ENCODE results near the gene CETN2.
"Not testable (repeated sequence)": the region's sequence is repeated elsewhere in the genome, so short reads cannot be mapped to it uniquely, and the experiment has no call there.

CETN2 gene

GRCh38 chrX:152850465-152850864 lies 19.9 kb upstream of the CETN2 start:
- no peaks in the 10 kb centered on the region for H3K4me1 ChIP-seq (ENCODE audit: insufficient read depth, low read length)
- no peak overlapping the region for H2AFZ ChIP-seq (ENCODE audit: low read depth, low read length)
- H3K4me3 ChIP-seq (ENCODE audit: low read length) = no peak overlapping the region
- H3K9me3 ChIP-seq (ENCODE audit: low read length) = no peaks in the 10 kb centered on the region
- H3K36me3 ChIP-seq (ENCODE audit: insufficient read depth, low read length) = peaks cover 43% of the 10 kb centered on the region
- H3K27me3 ChIP-seq (ENCODE audit: insufficient read depth, low read length) = no peaks in the 10 kb centered on the region

- H2AFZ ChIP-seq (ENCODE audit: low read depth, low read length) = no peak overlapping the region
- H3K4me3 ChIP-seq (ENCODE audit: low read length) = no peak overlapping the region
- no peaks in the 10 kb centered on the region for H3K9me3 ChIP-seq (ENCODE audit: low read length)
- no peaks in the 10 kb centered on the region for H3K27me3 ChIP-seq (ENCODE audit: insufficient read depth, low read length)
- H3K4me1 ChIP-seq (ENCODE audit: insufficient read depth, low read length) = no peaks in the 10 kb centered on the region
- peaks cover 42% of the 10 kb centered on the region for H3K36me3 ChIP-seq (ENCODE audit: insufficient read depth, low read length)
These were observed 16.7 kb upstream of the CETN2 start for GRCh38 chrX:152847281-152847680.

DNA sequence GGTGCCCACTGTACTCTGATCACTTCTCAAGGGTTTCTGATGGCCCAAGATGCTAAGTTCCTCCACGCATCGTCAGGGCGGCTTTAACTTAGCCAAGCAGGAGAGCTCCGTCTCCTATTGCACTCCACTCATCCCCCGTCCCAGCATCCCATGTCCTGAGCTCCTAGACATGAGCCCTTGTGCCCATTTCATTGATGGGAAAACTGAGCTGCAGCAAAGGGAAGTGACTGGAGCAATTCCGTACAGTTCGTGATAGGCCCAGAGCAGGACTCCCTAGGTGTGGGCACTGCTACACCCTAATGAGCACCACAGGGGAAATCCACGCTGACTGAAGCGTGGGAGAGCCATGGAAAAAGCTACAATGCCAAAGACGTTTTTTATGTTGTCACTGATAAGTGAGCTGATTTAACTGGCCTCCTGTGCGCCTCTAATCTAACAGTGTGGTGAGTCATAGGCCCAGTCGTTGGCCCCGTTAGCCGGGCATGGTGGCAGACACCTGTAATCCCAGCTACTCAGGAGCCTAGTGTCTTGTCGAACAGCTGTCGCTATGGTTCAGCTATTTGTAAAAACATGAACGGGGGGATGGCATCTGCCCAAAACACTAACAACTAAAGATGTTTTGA lies 15.2 kb upstream of the CETN2 start:
- Histone ChIP-seq H3K9me3 (ENCODE audit: low read length) (no peaks in the 10 kb centered on the region), H3K27me3 (ENCODE audit: insufficient read depth, low read length) (no peaks in the 10 kb centered on the region), H2AFZ (ENCODE audit: low read depth, low read length) (no peak overlapping the region), H3K4me3 (ENCODE audit: low read length) (no peak overlapping the region), H3K4me1 (ENCODE audit: insufficient read depth, low read length) (no peaks in the 10 kb centered on the region), H3K36me3 (ENCODE audit: insufficient read depth, low read length) (peaks cover 30% of the 10 kb centered on the region)

GRCh38 chrX:152844256-152844655 lies 13.7 kb upstream of the CETN2 start:
- no peak overlapping the region for H2AFZ ChIP-seq (ENCODE audit: low read depth, low read length)
- H3K4me3 ChIP-seq (ENCODE audit: low read length) = no peak overlapping the region
- H3K27me3 ChIP-seq (ENCODE audit: insufficient read depth, low read length) = no peaks in the 10 kb centered on the region
- no peaks in the 10 kb centered on the region for H3K9me3 ChIP-seq (ENCODE audit: low read length)
- no peaks in the 10 kb centered on the region for H3K4me1 ChIP-seq (ENCODE audit: insufficient read depth, low read length)
- peaks cover 23% of the 10 kb centered on the region for H3K36me3 ChIP-seq (ENCODE audit: insufficient read depth, low read length)

GRCh38 chrX:152843852-152844251 lies 13.3 kb upstream of the CETN2 start:
- no peaks in the 10 kb centered on the region for H3K27me3 ChIP-seq (ENCODE audit: insufficient read depth, low read length)
- H3K4me3 ChIP-seq (ENCODE audit: low read length) = no peak overlapping the region
- H3K36me3 ChIP-seq (ENCODE audit: insufficient read depth, low read length) = peaks cover 22% of the 10 kb centered on the region
- H3K4me1 ChIP-seq (ENCODE audit: insufficient read depth, low read length) = no peaks in the 10 kb centered on the region
- H2AFZ ChIP-seq (ENCODE audit: low read depth, low read length) = no peak overlapping the region
- H3K9me3 ChIP-seq (ENCODE audit: low read length) = no peaks in the 10 kb centered on the region

GRCh38 chrX:152842772-152843338 lies 12.3 kb upstream of the CETN2 start:
- Histone ChIP-seq H3K27me3 (ENCODE audit: insufficient read depth, low read length) (no peaks in the 10 kb centered on the region), H3K36me3 (ENCODE audit: insufficient read depth, low read length) (peaks cover 17% of the 10 kb centered on the region), H2AFZ (ENCODE audit: low read depth, low read length) (no peak overlapping the region), H3K9me3 (ENCODE audit: low read length) (no peaks in the 10 kb centered on the region), H3K4me3 (ENCODE audit: low read length) (no peak overlapping the region), H3K4me1 (ENCODE audit: insufficient read depth, low read length) (no peaks in the 10 kb centered on the region)

DNA sequence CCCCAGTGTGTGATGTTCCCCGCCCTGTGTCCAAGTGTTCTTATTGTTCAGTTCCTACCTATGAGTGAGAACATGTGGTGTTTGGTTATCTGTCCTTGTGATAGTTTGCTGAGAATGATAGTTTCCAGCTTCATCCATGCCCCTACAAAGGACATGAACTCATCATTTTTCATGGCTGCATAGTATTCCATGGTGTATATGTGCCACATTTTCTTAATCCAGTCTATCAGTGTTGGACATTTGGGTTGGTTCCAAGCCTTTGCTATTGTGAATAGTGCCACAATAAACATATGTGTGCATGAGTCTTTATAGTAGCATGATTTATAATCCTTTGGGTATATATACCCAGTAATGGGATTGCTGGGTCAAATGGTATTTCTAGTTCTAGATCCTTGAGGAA lies 4.9 kb upstream of the CETN2 start:
- not testable (repeated sequence) for H3K4me3 ChIP-seq (ENCODE audit: low read length); H3K27me3 ChIP-seq (ENCODE audit: insufficient read depth, low read length); H3K4me1 ChIP-seq (ENCODE audit: insufficient read depth, low read length); H3K36me3 ChIP-seq (ENCODE audit: insufficient read depth, low read length); H2AFZ ChIP-seq (ENCODE audit: low read depth, low read length); H3K9me3 ChIP-seq (ENCODE audit: low read length)

DNA sequence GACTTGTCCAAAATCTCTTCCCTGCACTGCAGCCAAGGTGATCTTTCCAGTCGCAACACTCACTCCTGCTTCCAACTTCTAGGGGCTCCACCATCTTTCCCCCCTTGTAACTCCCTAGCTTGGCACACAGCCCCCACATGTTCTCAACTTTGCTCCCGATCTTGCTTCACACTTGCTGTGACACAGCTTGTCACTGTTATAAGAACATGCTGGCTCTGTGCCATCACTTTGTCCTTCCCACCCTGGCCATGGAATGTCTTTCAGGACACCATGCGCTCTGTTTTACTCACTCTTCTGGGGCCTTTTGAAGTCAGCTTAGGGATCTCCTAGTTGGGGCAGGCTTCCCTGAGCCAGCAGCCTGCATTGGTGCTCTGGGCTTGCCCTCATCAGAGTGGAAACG lies 2.8 kb upstream of the CETN2 start:
- no peaks in the 10 kb centered on the region for H3K27me3 ChIP-seq (ENCODE audit: insufficient read depth, low read length)
- H3K4me1 ChIP-seq (ENCODE audit: insufficient read depth, low read length) = peaks cover 9% of the 10 kb centered on the region
- peaks cover 4% of the 10 kb centered on the region for H3K9me3 ChIP-seq (ENCODE audit: low read length)
- no peak overlapping the region for H3K4me3 ChIP-seq (ENCODE audit: low read length)
- H2AFZ ChIP-seq (ENCODE audit: low read depth, low read length) = no peak overlapping the region
- H3K36me3 ChIP-seq (ENCODE audit: insufficient read depth, low read length) = peaks cover 9% of the 10 kb centered on the region

- no peak overlapping the region for H2AFZ ChIP-seq (ENCODE audit: low read depth, low read length)
- peaks cover 9% of the 10 kb centered on the region for H3K36me3 ChIP-seq (ENCODE audit: insufficient read depth, low read length)
- H3K4me3 ChIP-seq (ENCODE audit: low read length) = peak overlapping the region; percentile 86
- no peaks in the 10 kb centered on the region for H3K27me3 ChIP-seq (ENCODE audit: insufficient read depth, low read length)
- peaks cover 9% of the 10 kb centered on the region for H3K4me1 ChIP-seq (ENCODE audit: insufficient read depth, low read length)
- H3K9me3 ChIP-seq (ENCODE audit: low read length) = peaks cover 4% of the 10 kb centered on the region
These were observed 2.0 kb upstream of the CETN2 start for GRCh38 chrX:152832520-152832919.

- no peaks in the 10 kb centered on the region for H3K27me3 ChIP-seq (ENCODE audit: insufficient read depth, low read length)
- H2AFZ ChIP-seq (ENCODE audit: low read depth, low read length) = no peak overlapping the region
- H3K9me3 ChIP-seq (ENCODE audit: low read length) = peaks cover 4% of the 10 kb centered on the region
- H3K4me3 ChIP-seq (ENCODE audit: low read length) = peak overlapping the region; percentile 86
- H3K4me1 ChIP-seq (ENCODE audit: insufficient read depth, low read length) = peaks cover 9% of the 10 kb centered on the region
- peaks cover 9% of the 10 kb centered on the region for H3K36me3 ChIP-seq (ENCODE audit: insufficient read depth, low read length)
These were observed 834 bp upstream of the CETN2 start for GRCh38 chrX:152831391-152831790.

DNA sequence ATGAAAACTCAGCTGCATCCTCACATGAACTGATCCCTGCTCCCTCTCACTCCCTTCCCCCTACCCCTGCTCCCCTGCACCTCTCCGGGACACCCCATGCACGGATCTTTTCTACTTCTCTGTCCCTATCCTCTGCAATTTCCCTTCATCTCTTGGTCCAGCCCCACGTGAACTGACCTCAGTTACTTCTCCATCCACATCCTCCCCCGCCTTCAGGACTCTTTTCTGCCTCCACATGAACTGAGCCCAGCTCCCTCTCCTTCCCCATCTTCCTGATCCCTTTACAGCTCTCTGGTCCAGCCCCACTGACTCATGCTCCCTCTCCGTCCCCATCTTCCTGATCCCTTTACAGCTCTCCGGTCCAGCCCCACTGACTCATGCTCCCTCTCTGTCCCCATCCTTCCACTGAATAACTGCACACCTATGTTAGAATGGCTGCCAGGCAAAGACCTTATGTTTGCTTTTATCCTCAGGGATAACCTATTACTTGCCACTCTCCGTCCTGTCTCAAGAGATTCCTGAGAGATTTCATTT lies 5.6 kb downstream of the CETN2 start:
- Histone ChIP-seq H2AFZ (ENCODE audit: low read depth, low read length) (no peak overlapping the region), H3K4me3 (ENCODE audit: low read length) (no peak overlapping the region), H3K4me1 (ENCODE audit: insufficient read depth, low read length) (peaks cover 4% of the 10 kb centered on the region), H3K27me3 (ENCODE audit: insufficient read depth, low read length) (peaks cover 4% of the 10 kb centered on the region), H3K36me3 (ENCODE audit: insufficient read depth, low read length) (peaks cover 2% of the 10 kb centered on the region), H3K9me3 (ENCODE audit: low read length) (no peaks in the 10 kb centered on the region)

GRCh38 chrX:152823657-152824056 lies 6.9 kb downstream of the CETN2 start:
- H3K4me3 ChIP-seq (ENCODE audit: low read length) = no peak overlapping the region
- no peaks in the 10 kb centered on the region for H3K4me1 ChIP-seq (ENCODE audit: insufficient read depth, low read length)
- H2AFZ ChIP-seq (ENCODE audit: low read depth, low read length) = no peak overlapping the region
- H3K27me3 ChIP-seq (ENCODE audit: insufficient read depth, low read length) = peaks cover 4% of the 10 kb centered on the region
- H3K36me3 ChIP-seq (ENCODE audit: insufficient read depth, low read length) = no peaks in the 10 kb centered on the region
- H3K9me3 ChIP-seq (ENCODE audit: low read length) = no peaks in the 10 kb centered on the region

GRCh38 chrX:152822383-152823086 lies 8.0 kb downstream of the CETN2 start:
- no peaks in the 10 kb centered on the region for H3K9me3 ChIP-seq (ENCODE audit: low read length)

More at GRCh38 chrX:152822383-152823086, 8.0 kb downstream of the CETN2 start:
- Histone ChIP-seq H2AFZ (ENCODE audit: low read depth, low read length) (no peak overlapping the region), H3K36me3 (ENCODE audit: insufficient read depth, low read length) (no peaks in the 10 kb centered on the region), H3K27me3 (ENCODE audit: insufficient read depth, low read length) (peaks cover 4% of the 10 kb centered on the region), H3K4me3 (ENCODE audit: low read length) (no peak overlapping the region), H3K4me1 (ENCODE audit: insufficient read depth, low read length) (no peaks in the 10 kb centered on the region)
